ENCODE results near the gene ABO. TPM values are rescaled to one million over a fixed set of nuclear protein-coding genes. Genes with fewer than 3 reads are reported as not detected.

Gene ABO
- total and polyA plus RNA-seq, 2 donors from 2014 or later: 25.0 to 29.0 TPM

DNA sequence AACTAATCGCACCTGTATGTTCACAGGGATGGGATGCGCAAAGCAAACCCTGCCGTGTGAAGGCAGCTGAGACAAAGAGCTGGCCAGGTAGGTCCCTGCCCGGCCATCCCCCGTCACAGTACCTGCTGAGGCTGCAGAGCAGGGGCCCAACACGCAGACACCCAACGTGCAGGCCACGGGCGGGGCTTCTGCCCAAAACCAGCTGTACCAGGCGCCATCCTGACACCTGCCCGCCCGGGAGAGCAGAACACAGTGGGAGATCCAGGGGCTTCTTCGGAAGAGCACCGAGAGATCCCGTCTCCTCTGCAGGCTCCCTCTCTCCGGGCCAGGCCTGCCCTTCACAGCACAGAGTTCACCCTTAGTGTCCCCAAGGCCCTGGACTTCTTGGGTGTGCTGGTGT lies 28.4 kb downstream of the ABO start:
- no peaks in the 10 kb centered on the region for H3K27me3 ChIP-seq (ENCODE audit: control insufficient read depth, insufficient read depth, low read length)
- intact Hi-C loops (cut with DNase I): no loop called here
- H3K4me3 ChIP-seq (ENCODE audit: low read length in 3 of 3): no peak overlapping the region
- H3K9me3 ChIP-seq (ENCODE audit: control insufficient read depth in 2 of 3, insufficient read depth in 1 of 3, low read length in 3 of 3): no peaks in the 10 kb centered on the region
- no peak overlapping the region for H3K9ac ChIP-seq (ENCODE audit: low read length in 3 of 3)
- TF ChIP-seq, protein P1, sequence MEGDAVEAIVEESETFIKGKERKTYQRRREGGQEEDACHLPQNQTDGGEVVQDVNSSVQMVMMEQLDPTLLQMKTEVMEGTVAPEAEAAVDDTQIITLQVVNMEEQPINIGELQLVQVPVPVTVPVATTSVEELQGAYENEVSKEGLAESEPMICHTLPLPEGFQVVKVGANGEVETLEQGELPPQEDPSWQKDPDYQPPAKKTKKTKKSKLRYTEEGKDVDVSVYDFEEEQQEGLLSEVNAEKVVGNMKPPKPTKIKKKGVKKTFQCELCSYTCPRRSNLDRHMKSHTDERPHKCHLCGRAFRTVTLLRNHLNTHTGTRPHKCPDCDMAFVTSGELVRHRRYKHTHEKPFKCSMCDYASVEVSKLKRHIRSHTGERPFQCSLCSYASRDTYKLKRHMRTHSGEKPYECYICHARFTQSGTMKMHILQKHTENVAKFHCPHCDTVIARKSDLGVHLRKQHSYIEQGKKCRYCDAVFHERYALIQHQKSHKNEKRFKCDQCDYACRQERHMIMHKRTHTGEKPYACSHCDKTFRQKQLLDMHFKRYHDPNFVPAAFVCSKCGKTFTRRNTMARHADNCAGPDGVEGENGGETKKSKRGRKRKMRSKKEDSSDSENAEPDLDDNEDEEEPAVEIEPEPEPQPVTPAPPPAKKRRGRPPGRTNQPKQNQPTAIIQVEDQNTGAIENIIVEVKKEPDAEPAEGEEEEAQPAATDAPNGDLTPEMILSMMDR (IDR thresholded peaks at IDR 0.05; ENCODE audit: borderline replicate concordance, extremely low read depth, insufficient read depth): no peak
- peaks cover 0 to 16% (median 6%) of the 10 kb centered on the region in 3 donors for H3K4me1 ChIP-seq (ENCODE audit: control insufficient read depth in 2 of 3, insufficient read depth in 2 of 3, low read depth in 1 of 3, low read length in 3 of 3)
- H3K27ac ChIP-seq (ENCODE audit: low read depth in 2 of 2, low read length in 2 of 2): no peak overlapping the region
- no peaks in the 10 kb centered on the region for H3K36me3 ChIP-seq (ENCODE audit: control insufficient read depth in 2 of 3, insufficient read depth in 3 of 3, low read length in 3 of 3)
- DNase-seq (no peak), FAIRE-seq (no peak)

DNA sequence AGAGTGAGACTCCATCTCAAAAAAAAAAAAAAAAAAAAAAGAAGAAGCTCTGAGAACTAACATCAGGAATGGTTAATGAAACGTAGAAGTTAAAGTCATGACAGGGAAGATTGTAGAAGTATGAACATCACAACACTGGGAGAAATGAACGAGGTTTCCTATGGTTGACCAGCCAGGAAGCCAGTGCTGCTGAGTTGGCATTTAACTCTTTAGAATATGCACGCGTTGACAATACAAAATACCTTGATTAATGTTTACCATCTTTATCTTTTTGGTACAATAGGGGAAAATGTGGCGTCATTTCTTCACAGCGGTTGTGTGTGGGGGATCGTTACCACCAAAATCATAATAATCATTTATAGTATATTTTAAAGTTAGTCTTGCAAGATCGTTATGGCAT lies 32.0 kb downstream of the ABO start:
- TF ChIP-seq, protein P1 (IDR thresholded peaks at IDR 0.05; ENCODE audit: borderline replicate concordance, extremely low read depth, insufficient read depth): no peak
- H3K36me3 ChIP-seq (ENCODE audit: control insufficient read depth in 2 of 3, insufficient read depth in 3 of 3, low read length in 3 of 3): no peaks in the 10 kb centered on the region
- no peak overlapping the region for H3K9ac ChIP-seq (ENCODE audit: low read length in 3 of 3)
- H3K4me1 ChIP-seq (ENCODE audit: control insufficient read depth in 2 of 3, insufficient read depth in 2 of 3, low read depth in 1 of 3, low read length in 3 of 3): peaks cover 0 to 6% (median 5%) of the 10 kb centered on the region in 3 donors
- peak overlapping the region in 1 of 3 donors; percentile 29 for H3K4me3 ChIP-seq (ENCODE audit: low read length in 3 of 3)
- no peaks in the 10 kb centered on the region for H3K9me3 ChIP-seq (ENCODE audit: control insufficient read depth in 2 of 3, insufficient read depth in 1 of 3, low read length in 3 of 3)
- intact Hi-C loops (cut with DNase I): no loop called here
- DNase-seq: no peak
- H3K27me3 ChIP-seq (ENCODE audit: control insufficient read depth, insufficient read depth, low read length): no peaks in the 10 kb centered on the region
- no peak for FAIRE-seq
- no peak overlapping the region for H3K27ac ChIP-seq (ENCODE audit: low read depth in 2 of 2, low read length in 2 of 2)

DNA sequence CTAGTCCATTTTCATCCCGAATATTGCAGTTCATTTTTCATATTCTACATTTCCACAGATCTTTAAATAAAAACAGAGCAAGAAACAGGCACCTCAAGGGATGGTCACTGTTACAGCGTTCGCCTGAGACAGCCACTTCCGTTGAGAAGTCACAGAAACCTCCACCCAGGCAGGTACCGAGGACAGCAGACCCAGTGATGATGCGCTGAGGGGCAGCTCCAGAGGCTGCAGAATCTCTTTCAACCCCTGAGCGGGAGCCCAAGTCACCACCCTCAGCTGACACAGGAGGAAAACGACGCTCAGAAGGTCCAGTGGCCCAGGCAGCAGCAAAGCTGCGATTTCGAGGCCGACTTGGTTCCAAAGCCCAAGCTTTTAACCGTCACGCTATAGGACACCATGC lies 32.8 kb downstream of the ABO start:
- Histone ChIP-seq H3K36me3 (ENCODE audit: control insufficient read depth in 2 of 3, insufficient read depth in 3 of 3, low read length in 3 of 3) (no peaks in the 10 kb centered on the region), H3K4me1 (ENCODE audit: control insufficient read depth in 2 of 3, insufficient read depth in 2 of 3, low read depth in 1 of 3, low read length in 3 of 3) (peaks cover 0 to 10% (median 8%) of the 10 kb centered on the region in 3 donors), H3K27ac (ENCODE audit: low read depth in 2 of 2, low read length in 2 of 2) (no peak overlapping the region), H3K27me3 (ENCODE audit: control insufficient read depth, insufficient read depth, low read length) (no peaks in the 10 kb centered on the region), H3K9me3 (ENCODE audit: control insufficient read depth in 2 of 3, insufficient read depth in 1 of 3, low read length in 3 of 3) (no peaks in the 10 kb centered on the region), H3K9ac (ENCODE audit: low read length in 3 of 3) (no peak overlapping the region), H3K4me3 (ENCODE audit: low read length in 3 of 3) (no peak overlapping the region)
- DNase-seq (no peak), FAIRE-seq (no peak)
- intact Hi-C loops (cut with DNase I): no loop called here
- TF ChIP-seq, protein P1 (IDR thresholded peaks at IDR 0.05; ENCODE audit: borderline replicate concordance, extremely low read depth, insufficient read depth): no peak

DNA sequence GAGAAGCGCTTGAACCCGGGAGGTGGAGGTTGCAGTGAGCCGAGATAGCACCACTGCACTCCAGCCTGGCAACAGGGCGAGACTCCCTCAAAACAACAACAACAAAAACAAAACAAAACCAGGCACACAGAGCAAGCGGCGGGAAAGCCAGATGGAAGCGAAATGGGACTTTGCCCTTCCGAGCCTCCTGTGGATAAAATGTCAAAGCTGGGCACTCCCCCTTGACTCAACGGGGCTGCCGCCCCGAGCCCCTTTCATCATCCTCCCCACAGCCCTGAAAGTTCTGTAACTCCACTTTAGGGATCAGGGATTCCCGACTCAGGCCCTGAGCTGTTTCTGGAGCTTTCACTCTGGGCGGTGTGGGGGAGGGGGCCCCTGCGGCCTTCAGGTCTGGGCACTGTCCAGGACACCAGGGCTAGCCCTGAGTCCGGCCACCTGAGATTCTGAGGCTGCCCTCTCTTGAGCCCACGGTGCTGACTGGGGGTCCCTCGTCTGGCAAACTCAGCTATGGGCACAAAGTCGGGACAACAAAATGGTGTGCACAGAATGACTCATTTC lies 35.4 kb downstream of the ABO start:
- no peaks in the 10 kb centered on the region for H3K9me3 ChIP-seq (ENCODE audit: control insufficient read depth in 2 of 3, insufficient read depth in 1 of 3, low read length in 3 of 3)
- TF ChIP-seq, protein P1 (IDR thresholded peaks at IDR 0.05; ENCODE audit: borderline replicate concordance, extremely low read depth, insufficient read depth): no peak
- intact Hi-C loops (cut with DNase I): no loop called here
- H3K4me1 ChIP-seq (ENCODE audit: control insufficient read depth in 2 of 3, insufficient read depth in 2 of 3, low read depth in 1 of 3, low read length in 3 of 3): peaks cover 0 to 13% (median 10%) of the 10 kb centered on the region in 3 donors
- H3K27me3 ChIP-seq (ENCODE audit: control insufficient read depth, insufficient read depth, low read length): no peaks in the 10 kb centered on the region
- H3K4me3 ChIP-seq (ENCODE audit: low read length in 3 of 3): no peak overlapping the region
- no peak overlapping the region for H3K27ac ChIP-seq (ENCODE audit: low read depth in 2 of 2, low read length in 2 of 2)
- H3K36me3 ChIP-seq (ENCODE audit: control insufficient read depth in 2 of 3, insufficient read depth in 3 of 3, low read length in 3 of 3): no peaks in the 10 kb centered on the region
- peak in 1 of 5 donors; percentile 66 for DNase-seq
- no peak overlapping the region for H3K9ac ChIP-seq (ENCODE audit: low read length in 3 of 3)
- FAIRE-seq: no peak
